DOHH2 (cell line): Measurements from ENCODE around the gene MOB1B.

ENCODE experiments used
- H3F3A ChIP-seq: fragments of 200-600 bp; sonication (generic), shearing (Covaris generic); 2 replicates; pipeline ENCODE4 v1.6.0; 2016; ENCODE audit warnings: antibody characterized with exemption, mild to moderate bottlenecking; ENCODE audit not compliant: control insufficient read depth, insufficient read depth
- H3K27ac ChIP-seq: fragments of 200-600 bp; sonication (generic); 2 replicates; pipeline ENCODE4 v1.5.1; 2014; ENCODE audit warnings: low read depth, mild to moderate bottlenecking, low read length, moderate library complexity
- H3K27me3 ChIP-seq: fragments of 200-600 bp; sonication (generic); 2 replicates; pipeline ENCODE4 v1.6.1; 2014; ENCODE audit warnings: mild to moderate bottlenecking, low read length, mixed read lengths; ENCODE audit not compliant: control insufficient read depth
- H3K36me3 ChIP-seq: fragments of 200-600 bp; sonication (generic); 2 replicates; pipeline ENCODE4 v1.6.1; 2014; ENCODE audit warnings: mild to moderate bottlenecking, low read length, moderate library complexity, mixed read lengths; ENCODE audit not compliant: control insufficient read depth
- H3K4me1 ChIP-seq: fragments of 200-600 bp; sonication (generic); 2 replicates; pipeline ENCODE4 v1.6.1; 2014; ENCODE audit warnings: mild to moderate bottlenecking, low read length, mixed read lengths; ENCODE audit not compliant: control insufficient read depth
- H3K4me2 ChIP-seq: fragments of 200-600 bp; sonication (generic); 2 replicates; pipeline ENCODE4 v1.6.0; 2014; ENCODE audit warnings: mild to moderate bottlenecking, low read length, moderate library complexity
- H3K4me3 ChIP-seq: fragments of 200-600 bp; sonication (generic); 2 replicates; pipeline ENCODE4 v1.5.1; 2014; ENCODE audit warnings: mild to moderate bottlenecking, low read length, mixed read lengths
- H3K79me2 ChIP-seq: fragments of 200-600 bp; sonication (generic); 2 replicates; pipeline ENCODE4 v1.6.1; 2014; ENCODE audit warnings: mild to moderate bottlenecking, low read length, mixed read lengths; ENCODE audit not compliant: control insufficient read depth
- H3K9me2 ChIP-seq: fragments of 200-600 bp; sonication (generic); replicated peaks from 2 replicates; pipeline ENCODE4 v1.6.1; 2014; ENCODE audit warnings: mild to moderate bottlenecking, low read length, mixed read lengths; ENCODE audit not compliant: control insufficient read depth
- H3K9me3 ChIP-seq: fragments of 200-600 bp; sonication (generic); 2 replicates; pipeline ENCODE4 v1.6.1; 2014; ENCODE audit warnings: antibody characterized with exemption, low read length, mixed read lengths; ENCODE audit not compliant: control insufficient read depth, insufficient read depth
- H4K20me1 ChIP-seq: fragments of 200-600 bp; sonication (generic); 2 replicates; pipeline ENCODE4 v1.6.0; 2014; ENCODE audit warnings: low read depth, mild to moderate bottlenecking, antibody characterized with exemption, low read length, moderate library complexity; ENCODE audit not compliant: control insufficient read depth, insufficient read depth
- EZH2phosphoT487 ChIP-seq: fragments of 200-600 bp; sonication (generic); IDR thresholded peaks from 2 replicates; pipeline ENCODE4 v1.6.1; 2017; ENCODE audit warnings: borderline replicate concordance, mild to moderate bottlenecking, antibody characterized with exemption, low read length, moderate library complexity, mixed read lengths
- TF ChIP-seq, protein P1 (sequence below): fragments of 200-600 bp; sonication (generic); IDR thresholded peaks from one replicate; pipeline ENCODE4 v1.5.1; 2014; ENCODE audit warnings: antibody characterized with exemption, mild to moderate bottlenecking, low read depth, low read length; ENCODE audit not compliant: poor library complexity, severe bottlenecking

Gene MOB1B

DNA sequence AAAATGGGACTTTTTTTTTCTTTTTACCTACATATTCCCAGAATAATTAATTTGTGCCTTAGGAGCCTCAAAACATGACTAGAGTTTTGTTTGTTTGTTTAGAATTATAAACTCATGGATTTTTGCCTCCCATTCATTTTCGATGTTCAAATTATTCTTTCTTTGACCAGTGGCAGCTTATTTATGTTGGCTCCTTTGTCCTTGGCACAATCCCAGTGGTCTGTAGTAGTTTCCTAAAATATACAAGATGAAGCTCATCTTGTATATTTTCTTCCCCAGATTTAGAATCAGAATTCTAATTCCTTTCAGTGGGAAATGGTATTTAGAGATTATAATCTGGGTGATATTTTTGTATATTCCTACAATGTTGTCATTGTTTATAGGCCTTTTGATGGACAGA lies 118.4 kb downstream of the MOB1B start:
- Histone ChIP-seq H3K27me3 (no peaks in the 10 kb centered on the region), H3K79me2 (peaks cover 86% of the 10 kb centered on the region), H3K4me2 (no peak overlapping the region), H3F3A (peaks cover 19% of the 10 kb centered on the region), H4K20me1 (peaks cover 9% of the 10 kb centered on the region; the same call in 1 of the 2 replicates), H3K27ac (no peak overlapping the region), H3K9me2 (no peaks in the 10 kb centered on the region), H3K36me3 (peaks cover 68% of the 10 kb centered on the region), H3K4me1 (no peaks in the 10 kb centered on the region), H3K9me3 (no peaks in the 10 kb centered on the region), H3K4me3 (no peak overlapping the region)
- no peak for TF ChIP-seq EZH2phosphoT487
- TF ChIP-seq, protein P1, sequence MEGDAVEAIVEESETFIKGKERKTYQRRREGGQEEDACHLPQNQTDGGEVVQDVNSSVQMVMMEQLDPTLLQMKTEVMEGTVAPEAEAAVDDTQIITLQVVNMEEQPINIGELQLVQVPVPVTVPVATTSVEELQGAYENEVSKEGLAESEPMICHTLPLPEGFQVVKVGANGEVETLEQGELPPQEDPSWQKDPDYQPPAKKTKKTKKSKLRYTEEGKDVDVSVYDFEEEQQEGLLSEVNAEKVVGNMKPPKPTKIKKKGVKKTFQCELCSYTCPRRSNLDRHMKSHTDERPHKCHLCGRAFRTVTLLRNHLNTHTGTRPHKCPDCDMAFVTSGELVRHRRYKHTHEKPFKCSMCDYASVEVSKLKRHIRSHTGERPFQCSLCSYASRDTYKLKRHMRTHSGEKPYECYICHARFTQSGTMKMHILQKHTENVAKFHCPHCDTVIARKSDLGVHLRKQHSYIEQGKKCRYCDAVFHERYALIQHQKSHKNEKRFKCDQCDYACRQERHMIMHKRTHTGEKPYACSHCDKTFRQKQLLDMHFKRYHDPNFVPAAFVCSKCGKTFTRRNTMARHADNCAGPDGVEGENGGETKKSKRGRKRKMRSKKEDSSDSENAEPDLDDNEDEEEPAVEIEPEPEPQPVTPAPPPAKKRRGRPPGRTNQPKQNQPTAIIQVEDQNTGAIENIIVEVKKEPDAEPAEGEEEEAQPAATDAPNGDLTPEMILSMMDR = no peak

- peaks cover 67% of the 10 kb centered on the region for H3K79me2 ChIP-seq
- H3K36me3 ChIP-seq = peaks cover 96% of the 10 kb centered on the region
- TF ChIP-seq, protein P1 = no peak
- no peak for TF ChIP-seq EZH2phosphoT487
These were observed 123.5 kb downstream of the MOB1B start for GRCh38 chr4:71025654-71026053.

DNA sequence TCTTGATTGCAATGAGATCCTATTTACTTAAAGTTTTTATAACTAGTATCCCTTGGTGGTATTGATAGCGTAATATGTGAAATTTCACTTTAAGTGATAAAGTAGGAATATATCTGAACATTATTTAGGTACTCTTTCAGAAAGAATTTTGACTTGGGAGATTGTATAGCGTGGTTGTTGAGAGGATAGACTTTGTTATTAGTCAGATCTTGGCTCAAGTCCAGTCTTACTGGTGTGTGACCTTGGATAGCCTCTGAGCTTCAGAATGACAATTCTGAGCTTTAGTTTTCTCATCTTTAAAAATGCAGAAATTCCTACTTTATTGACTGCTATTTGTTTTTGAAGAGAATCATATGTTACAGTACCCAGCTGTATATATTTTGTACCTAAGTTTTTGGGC lies 123.9 kb downstream of the MOB1B start:
- Histone ChIP-seq H3K9me3 (no peaks in the 10 kb centered on the region), H3F3A (peaks cover 20% of the 10 kb centered on the region), H3K4me3 (no peak overlapping the region), H3K9me2 (no peaks in the 10 kb centered on the region), H3K36me3 (peaks cover 98% of the 10 kb centered on the region), H3K27me3 (no peaks in the 10 kb centered on the region), H3K4me1 (no peaks in the 10 kb centered on the region), H3K79me2 (peaks cover 63% of the 10 kb centered on the region), H3K4me2 (no peak overlapping the region), H3K27ac (no peak overlapping the region), H4K20me1 (0 out of 2 replicates have a peak, but pooled peaks cover 3% of the 10 kb centered on the region)
- TF ChIP-seq, protein P1 = no peak
- TF ChIP-seq EZH2phosphoT487 = no peak

More at GRCh38 chr4:71025654-71026053, 123.5 kb downstream of the MOB1B start:
- no peaks in the 10 kb centered on the region for H3K27me3 ChIP-seq
- 0 out of 2 replicates have a peak, but pooled peaks cover 5% of the 10 kb centered on the region for H4K20me1 ChIP-seq
- no peaks in the 10 kb centered on the region for H3K9me2 ChIP-seq
- H3K4me3 ChIP-seq = no peak overlapping the region
- no peaks in the 10 kb centered on the region for H3K9me3 ChIP-seq
- no peaks in the 10 kb centered on the region for H3K4me1 ChIP-seq
- peaks cover 17% of the 10 kb centered on the region for H3F3A ChIP-seq
- H3K27ac ChIP-seq = no peak overlapping the region
- H3K4me2 ChIP-seq = no peak overlapping the region

DNA sequence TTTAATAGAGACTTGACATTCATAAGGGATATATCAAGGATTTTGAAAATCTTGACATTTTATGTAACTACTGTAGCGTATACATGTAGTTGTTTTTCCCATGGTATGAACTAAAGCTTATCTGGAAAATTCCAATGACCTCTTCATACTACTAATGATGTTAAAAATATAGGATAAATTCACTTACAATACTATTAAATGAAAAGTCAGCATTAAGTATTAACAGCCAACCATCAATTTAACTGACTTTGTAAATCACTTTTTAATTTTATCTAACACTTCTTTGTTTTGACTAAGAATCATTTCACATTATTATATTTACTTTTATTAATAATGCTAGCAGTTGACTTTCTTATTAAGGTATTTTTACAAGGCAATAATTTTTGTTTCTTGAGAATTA lies 125.4 kb downstream of the MOB1B start:
- Histone ChIP-seq H3K36me3 (peaks cover 98% of the 10 kb centered on the region), H3K27ac (no peak overlapping the region), H3F3A (peaks cover 15% of the 10 kb centered on the region), H3K4me1 (no peaks in the 10 kb centered on the region), H4K20me1 (0 out of 2 replicates have a peak, but pooled peaks cover 3% of the 10 kb centered on the region), H3K9me2 (no peaks in the 10 kb centered on the region), H3K79me2 (peaks cover 47% of the 10 kb centered on the region), H3K4me2 (no peak overlapping the region), H3K4me3 (no peak overlapping the region), H3K9me3 (no peaks in the 10 kb centered on the region), H3K27me3 (no peaks in the 10 kb centered on the region)
- TF ChIP-seq EZH2phosphoT487 = no peak
- TF ChIP-seq, protein P1 = no peak
